Measurements from ENCODE around the gene AKAP8.

GRCh38 chr19:15400521-15401396 is 21.2 kb upstream of the AKAP8 start:
- TF ChIP-seq EP300 (IDR thresholded peaks at IDR 0.05), result no peak
- no peak for TF ChIP-seq CTCF (IDR thresholded peaks at IDR 0.05)
- no peak for TF ChIP-seq POLR2A (IDR thresholded peaks at IDR 0.05)
- TF ChIP-seq POLR2AphosphoS5 (IDR thresholded peaks at IDR 0.05), result no peak
